GOT3 (cell line): ENCODE measurements around the gene CNGA3.
"Not testable (repeated sequence)": the region's sequence is repeated elsewhere in the genome, so short reads cannot be mapped to it uniquely, and the experiment has no call there.

Experiments
- DNase-seq: peaks from one replicate; lab custom pipeline; 2025; ENCODE audit warnings: mixed read lengths; lab: John Stamatoyannopoulos, UW

CNGA3 gene

DNA sequence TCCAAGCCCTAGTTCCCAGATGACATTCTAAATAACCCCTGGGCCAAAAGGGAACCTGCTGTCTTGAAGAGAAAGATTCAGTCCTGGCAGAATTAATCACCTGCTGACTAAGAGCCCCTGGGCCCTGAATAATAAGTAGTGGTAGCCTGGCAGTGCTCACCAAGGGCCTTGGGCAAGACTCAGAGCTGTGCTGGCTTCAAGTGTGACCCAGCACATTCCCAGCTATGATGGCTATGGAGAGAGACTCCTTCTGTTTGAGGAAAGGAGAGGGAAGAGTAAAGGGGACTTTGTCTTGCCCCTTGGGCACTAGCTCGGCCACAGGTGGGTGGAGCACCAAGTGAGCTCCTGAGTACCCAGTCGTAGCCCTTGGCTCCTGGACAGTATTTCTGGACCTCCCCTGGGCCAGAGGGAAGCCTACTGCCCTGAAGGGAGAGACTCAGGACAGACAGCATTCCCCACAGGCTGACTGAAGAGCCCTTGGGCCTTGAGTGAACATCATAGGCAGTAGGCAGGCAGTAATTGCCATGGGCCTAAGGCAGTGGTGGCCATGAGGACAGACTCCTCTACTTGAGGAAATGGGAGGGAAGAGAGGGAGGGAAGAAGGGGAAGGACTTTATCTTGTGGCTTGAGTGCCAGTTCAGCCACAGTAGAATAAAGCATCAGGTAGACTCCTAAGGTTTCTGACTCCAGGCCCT lies 58.4 kb downstream of the CNGA3 start:
- DNase-seq, result no peak

GRCh38 chr2:98405301-98405700 lies 59.0 kb downstream of the CNGA3 start:
- no peak for DNase-seq

GRCh38 chr2:98408155-98408554 lies 61.9 kb downstream of the CNGA3 start:
- no peak for DNase-seq

DNA sequence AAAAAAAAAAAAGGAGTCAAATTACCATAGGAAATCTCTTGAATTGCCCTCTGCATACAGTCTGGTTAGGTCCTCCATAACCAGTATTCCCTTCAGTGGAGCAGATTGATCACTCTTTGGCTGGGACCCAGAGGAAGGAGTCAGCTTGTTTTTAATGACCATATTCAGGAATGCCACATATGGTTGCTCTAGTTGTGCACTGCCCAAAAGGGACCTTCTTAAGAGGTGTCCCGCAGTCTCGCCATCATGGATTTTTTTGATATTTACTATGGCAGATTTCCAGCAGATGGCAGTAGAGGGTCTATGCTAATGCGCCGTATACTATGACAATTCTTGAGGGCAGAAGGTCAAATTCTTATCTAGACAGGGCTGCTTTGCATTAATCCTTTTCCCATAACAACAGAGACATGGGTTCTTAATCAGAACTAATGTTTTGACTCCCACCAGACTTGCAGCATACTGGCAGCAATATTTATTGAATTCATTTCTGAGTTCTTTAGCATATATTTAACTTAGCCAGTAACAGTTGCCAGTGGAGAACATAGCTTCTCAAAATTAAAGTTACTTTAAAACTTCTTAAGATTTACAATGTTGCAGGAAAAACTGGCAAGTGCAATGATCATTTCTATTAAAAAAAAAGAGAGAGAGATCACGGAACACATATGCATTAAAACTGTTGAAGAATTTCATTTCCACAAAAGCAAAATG lies 66.6 kb downstream of the CNGA3 start:
- DNase-seq, result no peak

DNA sequence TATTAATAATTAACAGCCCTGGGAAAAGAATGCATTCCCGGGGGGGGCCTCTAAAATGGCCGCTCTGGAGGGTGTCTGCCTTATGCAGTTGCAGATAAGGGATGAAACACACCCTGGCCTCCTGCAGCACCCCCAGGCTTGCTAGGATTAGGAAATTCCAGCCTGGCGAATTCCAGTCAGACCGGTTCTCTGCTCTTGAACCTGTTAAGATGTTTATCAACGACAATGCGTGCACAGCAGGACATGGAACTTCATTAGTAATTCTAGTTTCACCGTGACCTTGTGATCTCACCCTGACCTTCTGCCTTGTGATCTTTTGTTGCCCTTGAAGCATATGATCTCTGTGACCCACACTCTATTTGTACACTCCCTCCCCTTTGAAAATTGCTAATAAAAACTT lies 68.0 kb downstream of the CNGA3 start:
- DNase-seq, result not testable (repeated sequence)

GRCh38 chr2:98415719-98416248 lies 69.5 kb downstream of the CNGA3 start:
- DNase-seq, result not testable (repeated sequence)

DNA sequence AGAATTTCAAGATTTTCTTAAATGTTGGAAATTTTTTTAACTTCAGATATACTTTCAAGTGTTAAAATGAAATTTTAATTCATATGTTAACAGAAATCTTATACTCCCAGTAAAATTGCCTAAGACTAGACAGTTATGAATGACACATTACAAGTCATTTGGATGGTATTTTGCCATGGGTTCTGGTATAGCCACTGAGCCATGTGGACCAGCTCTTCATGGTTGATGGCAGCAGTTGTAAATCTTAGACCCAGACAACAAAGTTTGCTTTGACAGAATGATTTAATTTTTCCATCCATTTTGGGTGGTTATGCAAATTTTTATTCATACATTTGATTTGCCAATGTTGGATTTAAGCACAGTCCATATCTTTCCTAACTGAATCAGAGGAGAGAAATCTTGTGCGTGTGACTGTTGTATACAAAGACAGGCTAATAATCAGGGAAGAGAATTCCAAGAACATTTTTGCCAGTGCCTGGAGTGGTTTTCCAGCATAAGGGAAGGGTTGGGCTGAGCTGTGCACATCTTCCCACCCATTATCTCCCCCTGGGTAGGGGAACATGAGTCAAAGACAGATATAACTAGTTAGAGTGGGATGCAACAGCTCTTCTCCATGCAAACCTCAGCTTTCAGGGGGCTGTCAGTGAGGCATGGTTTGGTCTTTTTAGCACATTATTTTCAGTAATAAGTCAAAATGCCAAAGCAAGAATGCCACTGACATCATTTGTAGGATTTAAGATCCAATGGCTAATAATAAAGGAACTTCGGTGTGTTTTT lies 70.3 kb downstream of the CNGA3 start:
- DNase-seq, result no peak

DNA sequence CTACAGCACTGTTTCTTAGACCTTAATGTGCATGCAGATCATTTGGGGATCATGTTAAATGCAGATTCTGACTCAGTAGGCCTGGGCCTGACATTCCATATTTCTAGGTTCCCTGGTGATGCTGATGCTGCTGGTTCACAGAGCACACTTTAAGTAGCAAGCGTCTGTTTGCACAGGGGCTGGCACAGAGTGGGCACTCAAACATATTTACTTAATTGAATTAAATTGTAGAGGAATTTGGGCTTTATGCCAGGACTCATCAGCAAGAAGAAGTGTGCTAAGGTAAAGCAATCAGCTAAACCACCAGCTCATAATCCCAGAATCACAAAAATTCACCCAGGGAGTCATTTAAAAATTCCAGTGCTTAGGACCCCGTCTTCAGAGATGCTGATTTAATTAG lies 73.3 kb downstream of the CNGA3 start:
- DNase-seq, result no peak

GRCh38 chr2:98419977-98420725 lies 73.9 kb downstream of the CNGA3 start:
- no peak for DNase-seq

DNA sequence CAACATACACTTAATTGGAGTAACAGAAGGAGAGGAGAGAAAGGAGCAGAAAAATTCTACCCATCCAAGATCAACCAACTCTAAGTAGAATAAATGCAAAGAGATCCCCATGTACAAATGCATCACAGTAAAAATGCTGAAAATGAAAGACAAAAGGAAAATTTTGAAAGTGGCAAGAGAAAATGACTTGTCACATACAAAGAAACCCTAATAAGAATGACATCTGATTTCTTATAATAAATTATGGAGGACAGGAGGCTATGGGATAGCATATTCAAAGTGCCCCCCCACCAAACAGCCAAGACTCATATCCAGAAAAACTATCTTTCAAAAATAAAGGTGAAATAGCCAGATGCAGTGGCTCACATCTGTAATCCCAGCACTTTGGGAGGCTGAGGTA lies 76.2 kb downstream of the CNGA3 start:
- DNase-seq, result no peak

DNA sequence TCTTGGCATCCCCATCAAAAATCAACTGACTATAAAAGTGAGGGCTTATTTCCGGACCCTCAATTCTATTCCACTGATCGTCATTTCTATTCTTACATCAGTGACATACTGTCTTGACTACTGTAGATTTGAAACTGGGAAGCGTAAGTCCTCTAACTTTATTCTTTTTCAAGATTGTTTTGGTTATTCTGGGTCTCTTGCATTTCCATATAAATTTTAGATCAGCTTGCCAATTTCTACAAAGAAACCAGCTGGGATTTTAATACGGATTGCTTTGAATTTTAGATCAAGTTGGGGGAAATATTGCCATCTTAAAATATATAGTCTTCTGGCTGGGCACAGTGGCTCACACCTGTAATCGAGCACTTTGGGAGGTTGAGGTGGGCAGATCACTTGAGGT lies 80.5 kb downstream of the CNGA3 start:
- no peak for DNase-seq

- no peak for DNase-seq
These were observed 85.9 kb downstream of the CNGA3 start for GRCh38 chr2:98432145-98432544.

- no peak for DNase-seq
These were observed 87.2 kb downstream of the CNGA3 start for GRCh38 chr2:98433363-98433964.

DNA sequence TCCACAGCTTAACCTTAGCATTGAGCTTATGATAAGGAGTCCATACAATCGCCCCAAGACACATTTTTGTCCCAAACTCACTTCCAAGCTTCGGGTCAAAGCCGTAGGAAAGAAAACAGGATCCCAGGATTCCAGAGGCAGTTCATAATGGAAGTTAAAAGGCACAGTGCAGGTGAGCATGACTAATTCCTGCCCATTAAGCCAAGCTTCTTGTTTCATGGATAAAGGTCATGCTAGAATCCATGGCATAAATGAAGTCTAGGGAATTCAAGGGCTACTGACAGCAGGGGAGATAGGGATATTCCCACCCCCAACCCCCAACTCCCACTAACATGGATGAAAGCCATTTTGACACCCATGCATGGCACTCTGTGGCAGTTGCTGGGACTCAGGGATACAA lies 88.2 kb downstream of the CNGA3 start:
- DNase-seq, result no peak

GRCh38 chr2:98435670-98436069 lies 89.4 kb downstream of the CNGA3 start:
- not testable (repeated sequence) for DNase-seq

DNA sequence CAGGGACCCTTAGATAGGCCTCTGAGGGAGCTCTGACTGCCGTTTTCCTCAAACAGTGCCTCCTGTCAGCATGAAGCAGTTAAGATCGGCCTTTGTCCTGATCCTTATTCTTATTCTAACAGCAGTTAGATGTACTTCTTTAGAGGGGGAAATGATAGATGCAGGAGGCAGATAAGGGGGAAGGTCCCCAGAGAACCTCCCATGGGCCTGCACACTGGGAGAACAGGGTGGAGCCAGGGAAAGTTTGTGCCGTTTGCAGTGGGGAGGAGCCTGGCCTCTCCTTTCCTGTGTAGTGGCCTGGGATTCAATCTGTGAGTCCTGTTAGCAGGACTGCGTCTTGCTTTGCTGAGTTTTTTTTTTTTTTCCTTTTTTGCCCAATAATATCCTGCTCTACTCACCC lies 90.5 kb downstream of the CNGA3 start:
- DNase-seq, result no peak

DNA sequence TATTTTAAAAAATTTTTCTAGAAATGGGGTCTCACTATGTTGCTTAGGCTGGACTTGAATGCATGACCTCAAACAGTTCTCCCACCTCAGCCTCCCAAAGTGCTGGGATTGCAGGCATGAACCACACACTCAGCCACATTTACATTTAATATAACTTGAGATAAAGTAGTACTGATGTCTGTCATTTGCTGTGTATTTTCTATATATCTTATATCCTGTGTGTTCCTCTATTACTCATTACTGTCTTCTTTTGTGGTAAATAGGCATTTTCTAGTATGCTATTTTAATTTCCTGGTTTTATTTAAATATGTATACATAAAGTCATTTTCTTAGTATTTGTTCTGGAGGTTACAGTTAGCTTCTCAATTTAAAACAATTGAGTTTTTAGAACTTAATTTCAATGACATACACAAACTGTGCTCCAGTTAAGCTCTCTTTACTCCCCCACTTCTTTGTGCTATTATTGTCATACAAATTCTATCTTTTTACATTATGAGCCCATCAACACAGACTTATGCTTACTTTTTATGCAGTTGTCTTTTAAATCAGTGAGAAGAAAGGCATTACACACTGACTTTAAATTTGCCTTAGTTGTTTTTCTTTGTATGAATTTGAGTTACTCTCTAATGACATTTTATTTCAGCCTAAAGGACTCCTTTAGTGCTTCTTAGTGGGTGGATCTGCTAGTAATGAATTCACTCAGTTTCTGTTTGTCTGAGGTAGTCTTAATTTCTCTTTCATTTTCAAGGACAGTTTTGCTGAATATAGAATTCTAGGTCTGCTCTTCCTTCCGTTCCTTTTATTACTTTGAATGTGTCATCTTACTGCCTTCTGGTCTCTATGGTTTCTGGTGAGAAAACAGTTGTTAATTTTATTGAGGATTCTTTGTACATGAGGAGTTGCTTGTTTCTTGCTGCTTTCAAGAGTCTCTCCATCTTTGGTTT lies 92.2 kb downstream of the CNGA3 start:
- DNase-seq, result no peak

- no peak for DNase-seq
These were observed 95.6 kb downstream of the CNGA3 start for GRCh38 chr2:98441706-98442450.

GRCh38 chr2:98442488-98442887 lies 96.2 kb downstream of the CNGA3 start:
- no peak for DNase-seq
